ENCODE data around the gene SERPING1.
A peak's percentile ranks its signal among the peaks of the same experiment; 100 is the strongest.

SERPING1 gene

GRCh38 chr11:57657194-57658022, 59.9 kb downstream of the SERPING1 start, which contains the start of gene CLP1:
CLP1 (plus strand) TSS chr11:57657762; CDS start chr11:57659477, 1,715 bp downstream.
- Histone ChIP-seq H3K27ac (replicated peaks) (peak within 1 kb of the TSS; percentile 62), H3K4me3 (replicated peaks; ENCODE audit: insufficient read depth, low read length) (peak within 1 kb of the TSS; percentile 66), H3K27me3 (ENCODE audit: insufficient read depth, poor library complexity, severe bottlenecking) (no peaks in the 10 kb centered on the region)
- TF ChIP-seq CTCF (IDR thresholded peaks at IDR 0.05; ENCODE audit: insufficient read depth, low read length), result no peak
- no peak for TF ChIP-seq REST (IDR thresholded peaks at IDR 0.05; ENCODE audit: insufficient replicate concordance, low read depth)
- peak; percentile 55; the same call in 1 of the 2 replicates for TF ChIP-seq SPI1 (IDR thresholded peaks at IDR 0.05; ENCODE audit: borderline replicate concordance, low read depth)
- TF ChIP-seq POLR2AphosphoS5 (IDR thresholded peaks at IDR 0.05; ENCODE audit: low read depth), result peak; percentile 54
- peak; percentile 72 for TF ChIP-seq GABPA (IDR thresholded peaks at IDR 0.05; ENCODE audit: low read depth)
- peak; percentile 92 to 99 for DNase-seq (ENCODE audit: low read depth in 1 of 2, low spot score in 1 of 2)

- no peaks in the 10 kb centered on the region for H3K27me3 ChIP-seq (ENCODE audit: insufficient read depth, poor library complexity, severe bottlenecking)
- peak overlapping the region; percentile 62 for H3K27ac ChIP-seq (replicated peaks)
- no peak for DNase-seq (ENCODE audit: low read depth in 1 of 2, low spot score in 1 of 2)
- peak overlapping the region; percentile 66 for H3K4me3 ChIP-seq (replicated peaks; ENCODE audit: insufficient read depth, low read length)
- TF ChIP-seq GABPA (IDR thresholded peaks at IDR 0.05; ENCODE audit: low read depth) (no peak), SPI1 (IDR thresholded peaks at IDR 0.05; ENCODE audit: borderline replicate concordance, low read depth) (peak; percentile 72; the same call in 1 of the 2 replicates)
Measured at GRCh38 chr11:57658023-57658361, 60.5 kb downstream of the SERPING1 start.

GRCh38 chr11:57659669-57660068, 62.2 kb downstream of the SERPING1 start:
- no peak overlapping the region for H3K4me3 ChIP-seq (replicated peaks; ENCODE audit: insufficient read depth, low read length)
- no peaks in the 10 kb centered on the region for H3K27me3 ChIP-seq (ENCODE audit: insufficient read depth, poor library complexity, severe bottlenecking)
- H3K27ac ChIP-seq (replicated peaks), result no peak overlapping the region
- TF ChIP-seq REST (IDR thresholded peaks at IDR 0.05; ENCODE audit: insufficient replicate concordance, low read depth) (no peak), GABPA (IDR thresholded peaks at IDR 0.05; ENCODE audit: low read depth) (no peak), SPI1 (IDR thresholded peaks at IDR 0.05; ENCODE audit: borderline replicate concordance, low read depth) (no peak), CTCF (IDR thresholded peaks at IDR 0.05; ENCODE audit: insufficient read depth, low read length) (no peak), POLR2AphosphoS5 (IDR thresholded peaks at IDR 0.05; ENCODE audit: low read depth) (no peak)
- DNase-seq (ENCODE audit: low read depth in 1 of 2, low spot score in 1 of 2), result no peak

GRCh38 chr11:57662893-57663292, 65.4 kb downstream of the SERPING1 start:
- DNase-seq (ENCODE audit: low read depth in 1 of 2, low spot score in 1 of 2), result no peak
- Histone ChIP-seq H3K27me3 (ENCODE audit: insufficient read depth, poor library complexity, severe bottlenecking) (no peaks in the 10 kb centered on the region), H3K4me3 (replicated peaks; ENCODE audit: insufficient read depth, low read length) (no peak overlapping the region), H3K27ac (replicated peaks) (no peak overlapping the region)
- no peak for TF ChIP-seq POLR2AphosphoS5 (IDR thresholded peaks at IDR 0.05; ENCODE audit: low read depth)
- no peak for TF ChIP-seq REST (IDR thresholded peaks at IDR 0.05; ENCODE audit: insufficient replicate concordance, low read depth)
- TF ChIP-seq CTCF (IDR thresholded peaks at IDR 0.05; ENCODE audit: insufficient read depth, low read length), result no peak
- no peak for TF ChIP-seq GABPA (IDR thresholded peaks at IDR 0.05; ENCODE audit: low read depth)
- TF ChIP-seq SPI1 (IDR thresholded peaks at IDR 0.05; ENCODE audit: borderline replicate concordance, low read depth), result no peak

All from HL-60 (cell line).